A549 (cell line): Measurements from ENCODE around the gene STOX1.

ENCODE experiments used
- BHLHE40 ChIP-seq: IDR thresholded peaks from 2 replicates; pipeline ENCODE4 v1.6.1; 2012; ENCODE audit warnings: low read depth, low read length, inconsistent platforms
- CEBPB ChIP-seq, 2 experiments: fragments of >200 bp in 1 of 2; sonication (Bioruptor Twin) in 1 of 2; formaldehyde crosslinking in 1 of 2; IDR thresholded peaks; 2 replicates each; pipeline ENCODE4 v1.6.1; 2012 to 2016
- EP300 ChIP-seq, 2 experiments: fragments of >200 bp; sonication (Bioruptor Twin); formaldehyde crosslinking; IDR thresholded peaks; 2 replicates in 1 of 2; 3 replicates in 1 of 2; pipeline ENCODE4 v1.6.1; 2016 to 2017
- JUNB ChIP-seq: fragments of >200 bp; sonication (Bioruptor Twin); formaldehyde crosslinking; IDR thresholded peaks from 2 replicates; pipeline ENCODE4 v1.6.1; 2016
- NR3C1 ChIP-seq: fragments of >200 bp; sonication (Bioruptor Twin); formaldehyde crosslinking; IDR thresholded peaks from 3 replicates; pipeline ENCODE4 v1.6.1; 2017
- RAD21 ChIP-seq, 2 experiments: fragments of >200 bp in 1 of 2; sonication (Bioruptor Twin) in 1 of 2; formaldehyde crosslinking in 1 of 2; IDR thresholded peaks in 1 of 2; conservative IDR thresholded peaks in 1 of 2; 2 replicates in 1 of 2; 3 replicates in 1 of 2; pipeline ENCODE4 v1.6.1; 2012 to 2018; ENCODE audit warnings: inconsistent platforms in 1 of 2
- TF ChIP-seq, protein P1 (sequence below): fragments of >200 bp; sonication (Bioruptor Twin); formaldehyde crosslinking; IDR thresholded peaks from 3 replicates; pipeline ENCODE4 v1.5.1; 2016

DNA sequence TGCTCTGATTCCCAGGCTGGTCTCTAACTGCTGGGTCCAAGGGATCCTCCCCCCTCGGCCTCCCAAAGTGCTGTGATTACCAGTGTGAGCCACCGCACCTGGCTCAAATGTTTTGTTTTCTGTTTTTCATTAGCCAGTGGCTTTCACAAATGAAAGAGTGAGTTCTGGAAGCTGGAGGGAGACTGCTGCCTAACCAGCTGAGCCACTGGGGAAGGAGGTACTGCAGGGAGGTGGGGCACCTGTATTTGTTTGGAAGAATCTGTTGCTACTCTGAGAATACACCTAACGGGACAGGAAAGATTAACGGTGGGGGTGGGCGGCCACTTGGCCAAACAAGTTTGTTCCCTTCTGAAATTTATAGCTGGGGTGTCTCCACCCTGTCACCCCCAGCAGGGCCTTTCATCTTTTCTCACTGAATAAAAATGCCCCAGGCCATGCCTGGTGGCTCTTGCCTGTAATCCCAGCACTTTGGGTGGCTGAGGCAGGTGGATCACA, 4.7 kb downstream of the STOX1 start:
- TF ChIP-seq CEBPB (IDR thresholded peaks at IDR 0.05): no peak
- TF ChIP-seq BHLHE40: no peak
- TF ChIP-seq EP300 (IDR thresholded peaks at IDR 0.05): no peak
- TF ChIP-seq, protein P1, sequence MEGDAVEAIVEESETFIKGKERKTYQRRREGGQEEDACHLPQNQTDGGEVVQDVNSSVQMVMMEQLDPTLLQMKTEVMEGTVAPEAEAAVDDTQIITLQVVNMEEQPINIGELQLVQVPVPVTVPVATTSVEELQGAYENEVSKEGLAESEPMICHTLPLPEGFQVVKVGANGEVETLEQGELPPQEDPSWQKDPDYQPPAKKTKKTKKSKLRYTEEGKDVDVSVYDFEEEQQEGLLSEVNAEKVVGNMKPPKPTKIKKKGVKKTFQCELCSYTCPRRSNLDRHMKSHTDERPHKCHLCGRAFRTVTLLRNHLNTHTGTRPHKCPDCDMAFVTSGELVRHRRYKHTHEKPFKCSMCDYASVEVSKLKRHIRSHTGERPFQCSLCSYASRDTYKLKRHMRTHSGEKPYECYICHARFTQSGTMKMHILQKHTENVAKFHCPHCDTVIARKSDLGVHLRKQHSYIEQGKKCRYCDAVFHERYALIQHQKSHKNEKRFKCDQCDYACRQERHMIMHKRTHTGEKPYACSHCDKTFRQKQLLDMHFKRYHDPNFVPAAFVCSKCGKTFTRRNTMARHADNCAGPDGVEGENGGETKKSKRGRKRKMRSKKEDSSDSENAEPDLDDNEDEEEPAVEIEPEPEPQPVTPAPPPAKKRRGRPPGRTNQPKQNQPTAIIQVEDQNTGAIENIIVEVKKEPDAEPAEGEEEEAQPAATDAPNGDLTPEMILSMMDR: no peak
- TF ChIP-seq NR3C1: no peak
- no peak for TF ChIP-seq JUNB
- no peak for TF ChIP-seq RAD21 (conservative IDR thresholded peaks at IDR 0.05 in 1 of 2, IDR thresholded peaks at IDR 0.05 in 1 of 2)
